22Rv1 (cell line): ENCODE results near the gene CFAP65.
A peak's percentile ranks its signal among the peaks of the same experiment; 100 is the strongest.

Experiments
- H3K27ac ChIP-seq: fragments of 450-650 bp; 2 replicates; pipeline ENCODE4 v1.5.1; 2017
- CTCF ChIP-seq: fragments of 450-650 bp; IDR thresholded peaks from 2 replicates; pipeline ENCODE4 v1.5.1; 2017; ENCODE audit warnings: mild to moderate bottlenecking
- ZFX ChIP-seq: fragments of 450-650 bp; IDR thresholded peaks from 2 replicates; pipeline ENCODE4 v1.6.1; 2017; ENCODE audit warnings: antibody characterized with exemption, borderline replicate concordance

Gene CFAP65

GRCh38 chr2:218957671-218958070 is 83.6 kb downstream of the CFAP65 start:
- H3K27ac ChIP-seq, result no peak overlapping the region
- TF ChIP-seq CTCF (no peak), ZFX (no peak)

GRCh38 chr2:218956039-218956438 is 85.3 kb downstream of the CFAP65 start:
- no peak overlapping the region for H3K27ac ChIP-seq
- TF ChIP-seq ZFX (no peak), CTCF (no peak)

GRCh38 chr2:218954541-218955300 is 86.6 kb downstream of the CFAP65 start:
- no peak overlapping the region for H3K27ac ChIP-seq
- no peak for TF ChIP-seq ZFX
- TF ChIP-seq CTCF, result no peak

- TF ChIP-seq ZFX (no peak), CTCF (peak; percentile 52)
- no peak overlapping the region for H3K27ac ChIP-seq
These were observed 87.9 kb downstream of the CFAP65 start for GRCh38 chr2:218953366-218953954.
